ENCODE measurements around the gene RIC1. TPM values are rescaled to one million over a fixed set of nuclear protein-coding genes. Genes with fewer than 3 reads are reported as not detected.
"Not testable (repeated sequence)": the region's sequence is repeated elsewhere in the genome, so short reads cannot be mapped to it uniquely, and the experiment has no call there.

Gene RIC1
- total and polyA plus RNA-seq, 2 donors (not counting 1 experiment from before 2014, with no cell fraction given): 38.9 to 43.1 TPM

- Histone ChIP-seq H3K4me1 (ENCODE audit: control insufficient read depth, extremely low read depth, insufficient read depth, low read length) (no peaks in the 10 kb centered on the region), H3K9me3 (ENCODE audit: control insufficient read depth, insufficient read depth, low read depth, low read length) (no peaks in the 10 kb centered on the region), H3K4me2 (ENCODE audit: extremely low read depth, insufficient read depth, low read length) (no peak overlapping the region), H3K27ac (ENCODE audit: insufficient read depth, low read length) (no peak overlapping the region), H3K27me3 (ENCODE audit: control insufficient read depth, insufficient read depth, low read length) (no peaks in the 10 kb centered on the region), H3K79me2 (ENCODE audit: control insufficient read depth, insufficient read depth, low read length) (peaks cover 42% of the 10 kb centered on the region), H3K9ac (ENCODE audit: insufficient read depth, low read length) (no peak overlapping the region), H2AFZ (ENCODE audit: low read length) (no peak overlapping the region), H3K36me3 (ENCODE audit: control insufficient read depth, insufficient read depth, low read length) (no peaks in the 10 kb centered on the region), H3K4me3 (replicated peaks in 1 of 4; ENCODE audit: control extremely low read depth in 1 of 4, insufficient read depth in 1 of 4, low read depth in 3 of 4, low read length in 4 of 4) (no peak overlapping the region), H4K20me1 (ENCODE audit: control insufficient read depth, extremely low read depth, insufficient read depth, low read length) (no peaks in the 10 kb centered on the region)
- no peak for DNase-seq (ENCODE audit: low read depth in 2 of 2)
- TF ChIP-seq CTCF (conservative IDR thresholded peaks at IDR 0.05 in 1 of 2, IDR thresholded peaks at IDR 0.05 in 1 of 2; ENCODE audit: low read depth in 1 of 2, low read length in 2 of 2) (no peak), EZH2 (IDR thresholded peaks at IDR 0.05; ENCODE audit: low read length, missing control alignments) (no peak)
These were observed 42.9 kb downstream of the RIC1 start for GRCh38 chr9:5671711-5672353.

GRCh38 chr9:5675046-5675445, 46.1 kb downstream of the RIC1 start:
- H2AFZ ChIP-seq (ENCODE audit: low read length); DNase-seq (ENCODE audit: low read depth in 2 of 2); H4K20me1 ChIP-seq (ENCODE audit: control insufficient read depth, extremely low read depth, insufficient read depth, low read length); H3K4me3 ChIP-seq (replicated peaks in 1 of 4; ENCODE audit: control extremely low read depth in 1 of 4, insufficient read depth in 1 of 4, low read depth in 3 of 4, low read length in 4 of 4); H3K4me1 ChIP-seq (ENCODE audit: control insufficient read depth, extremely low read depth, insufficient read depth, low read length); H3K9me3 ChIP-seq (ENCODE audit: control insufficient read depth, insufficient read depth, low read depth, low read length); H3K27ac ChIP-seq (ENCODE audit: insufficient read depth, low read length); H3K9ac ChIP-seq (ENCODE audit: insufficient read depth, low read length); H3K27me3 ChIP-seq (ENCODE audit: control insufficient read depth, insufficient read depth, low read length); H3K4me2 ChIP-seq (ENCODE audit: extremely low read depth, insufficient read depth, low read length); H3K36me3 ChIP-seq (ENCODE audit: control insufficient read depth, insufficient read depth, low read length): not testable (repeated sequence)
- peaks cover 20% of the 10 kb centered on the region for H3K79me2 ChIP-seq (ENCODE audit: control insufficient read depth, insufficient read depth, low read length)

- H4K20me1 ChIP-seq (ENCODE audit: control insufficient read depth, extremely low read depth, insufficient read depth, low read length); H3K4me3 ChIP-seq (replicated peaks in 1 of 4; ENCODE audit: control extremely low read depth in 1 of 4, insufficient read depth in 1 of 4, low read depth in 3 of 4, low read length in 4 of 4); H3K36me3 ChIP-seq (ENCODE audit: control insufficient read depth, insufficient read depth, low read length); H3K9ac ChIP-seq (ENCODE audit: insufficient read depth, low read length); H3K27me3 ChIP-seq (ENCODE audit: control insufficient read depth, insufficient read depth, low read length); H2AFZ ChIP-seq (ENCODE audit: low read length); H3K27ac ChIP-seq (ENCODE audit: insufficient read depth, low read length); H3K4me1 ChIP-seq (ENCODE audit: control insufficient read depth, extremely low read depth, insufficient read depth, low read length); H3K4me2 ChIP-seq (ENCODE audit: extremely low read depth, insufficient read depth, low read length); H3K79me2 ChIP-seq (ENCODE audit: control insufficient read depth, insufficient read depth, low read length); DNase-seq (ENCODE audit: low read depth in 2 of 2); H3K9me3 ChIP-seq (ENCODE audit: control insufficient read depth, insufficient read depth, low read depth, low read length): not testable (repeated sequence)
These were observed 54.7 kb downstream of the RIC1 start for GRCh38 chr9:5683591-5683990.

- TF ChIP-seq CTCF (conservative IDR thresholded peaks at IDR 0.05 in 1 of 2, IDR thresholded peaks at IDR 0.05 in 1 of 2; ENCODE audit: low read depth in 1 of 2, low read length in 2 of 2) (no peak), EZH2 (IDR thresholded peaks at IDR 0.05; ENCODE audit: low read length, missing control alignments) (no peak)
- Histone ChIP-seq H3K27ac (ENCODE audit: insufficient read depth, low read length) (no peak overlapping the region), H2AFZ (ENCODE audit: low read length) (no peak overlapping the region), H3K4me1 (ENCODE audit: control insufficient read depth, extremely low read depth, insufficient read depth, low read length) (no peaks in the 10 kb centered on the region), H3K36me3 (ENCODE audit: control insufficient read depth, insufficient read depth, low read length) (no peaks in the 10 kb centered on the region), H3K9me3 (ENCODE audit: control insufficient read depth, insufficient read depth, low read depth, low read length) (no peaks in the 10 kb centered on the region), H4K20me1 (ENCODE audit: control insufficient read depth, extremely low read depth, insufficient read depth, low read length) (no peaks in the 10 kb centered on the region), H3K4me2 (ENCODE audit: extremely low read depth, insufficient read depth, low read length) (no peak overlapping the region), H3K27me3 (ENCODE audit: control insufficient read depth, insufficient read depth, low read length) (no peaks in the 10 kb centered on the region), H3K4me3 (replicated peaks in 1 of 4; ENCODE audit: control extremely low read depth in 1 of 4, insufficient read depth in 1 of 4, low read depth in 3 of 4, low read length in 4 of 4) (no peak overlapping the region), H3K79me2 (ENCODE audit: control insufficient read depth, insufficient read depth, low read length) (no peaks in the 10 kb centered on the region), H3K9ac (ENCODE audit: insufficient read depth, low read length) (no peak overlapping the region)
- DNase-seq (ENCODE audit: low read depth in 2 of 2): peak in 1 of 2 donors; percentile 50
These were observed 55.2 kb downstream of the RIC1 start for GRCh38 chr9:5684101-5684500.
